Hematopoietic multipotent progenitor cell treated with erythropoietin and hydrocortisone succinate and interleukin-3 and kit ligand, for 8 days (in vitro differentiated cells): ENCODE results near the gene CAMK2A.

Source experiments
- DNase-seq: peaks from one replicate; pipeline ENCODE4 v3.0.0-alpha.2; 2015

The CAMK2A gene

GRCh38 chr5:150298701-150299451 is 9.3 kb upstream of the CAMK2A start:
- DNase-seq, result no peak

DNA sequence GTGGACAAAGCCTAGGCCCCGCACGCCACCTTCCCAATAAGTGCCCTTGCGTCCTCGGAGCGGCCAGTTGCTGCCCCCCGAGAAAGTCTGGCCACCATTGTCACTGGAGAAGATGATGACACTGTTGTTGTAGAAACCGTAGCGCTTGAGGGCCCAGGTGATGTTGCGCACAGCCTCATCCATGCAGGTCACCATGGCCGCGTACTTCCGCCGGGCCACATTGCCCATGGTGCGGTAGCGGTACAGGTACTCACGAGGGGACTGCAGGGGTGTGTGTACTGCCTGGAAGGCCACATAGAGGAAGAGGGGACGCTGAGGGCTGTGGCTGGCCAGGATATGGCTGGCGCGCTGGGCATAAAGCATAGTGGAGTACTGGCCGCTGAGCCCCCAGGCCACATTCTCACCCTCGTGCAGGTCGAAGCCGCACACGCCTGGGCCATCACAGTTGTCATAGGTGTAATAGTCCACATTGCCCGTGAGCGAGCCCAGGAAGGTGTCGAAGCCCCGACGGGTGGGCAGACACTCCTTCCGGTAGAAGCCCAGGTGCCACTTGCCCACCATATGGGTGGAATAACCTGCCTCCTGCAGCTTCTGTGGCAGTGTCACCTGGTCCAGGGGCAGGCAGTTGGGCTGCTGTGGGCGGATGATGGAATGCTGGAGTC is 8.5 kb upstream of the CAMK2A start:
- DNase-seq, result no peak

DNA sequence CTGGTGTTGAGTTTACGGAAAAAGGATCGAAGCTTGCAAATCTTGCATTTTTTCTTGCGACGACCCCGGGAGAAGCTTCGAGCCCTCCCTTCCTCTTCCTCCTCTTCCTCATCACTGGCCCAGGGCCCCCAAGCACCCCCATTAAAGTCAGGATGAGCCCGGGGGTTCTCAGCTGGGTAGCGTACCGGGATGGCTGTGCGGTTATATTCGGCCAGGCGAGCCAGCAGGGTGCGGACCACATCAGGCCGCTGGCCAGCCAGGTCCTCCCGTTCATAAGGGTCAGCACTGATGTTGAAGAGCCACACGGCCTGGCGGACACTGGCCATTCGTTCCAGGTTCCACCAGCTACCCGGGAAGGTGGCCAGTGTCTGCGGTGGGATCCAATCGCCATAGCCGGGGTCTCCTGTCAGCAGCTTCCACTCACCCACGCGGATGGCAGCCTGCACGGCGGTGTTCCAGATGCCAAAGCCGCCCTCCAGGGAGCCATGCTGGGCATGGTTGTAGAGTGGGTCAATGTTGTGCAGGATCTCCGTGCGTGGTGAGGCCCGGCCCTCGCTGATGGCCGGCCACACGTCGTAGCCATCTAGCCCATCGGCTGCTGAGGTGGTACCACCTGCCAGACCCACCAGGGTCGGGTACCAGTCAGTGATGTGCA is 7.8 kb upstream of the CAMK2A start:
- DNase-seq, result no peak

- DNase-seq, result no peak
Measured at GRCh38 chr5:150296496-150296895, 6.9 kb upstream of the CAMK2A start.

GRCh38 chr5:150295741-150296486 is 6.3 kb upstream of the CAMK2A start:
- no peak for DNase-seq

GRCh38 chr5:150295172-150295634 is 5.6 kb upstream of the CAMK2A start:
- DNase-seq, result peak; percentile 5

- DNase-seq, result no peak
Measured at GRCh38 chr5:150294551-150295071, 5.0 kb upstream of the CAMK2A start.

GRCh38 chr5:150293091-150293941 is 3.7 kb upstream of the CAMK2A start:
- peak; percentile 69 for DNase-seq

GRCh38 chr5:150291388-150292385 is 2.1 kb upstream of the CAMK2A start:
- DNase-seq, result no peak

- no peak for DNase-seq
Measured at GRCh38 chr5:150288791-150289190, 782 bp downstream of the CAMK2A start.

GRCh38 chr5:150288361-150288760 is 1.2 kb downstream of the CAMK2A start:
- no peak for DNase-seq

GRCh38 chr5:150286820-150287219 is 2.8 kb downstream of the CAMK2A start:
- DNase-seq, result peak; percentile 41

DNA sequence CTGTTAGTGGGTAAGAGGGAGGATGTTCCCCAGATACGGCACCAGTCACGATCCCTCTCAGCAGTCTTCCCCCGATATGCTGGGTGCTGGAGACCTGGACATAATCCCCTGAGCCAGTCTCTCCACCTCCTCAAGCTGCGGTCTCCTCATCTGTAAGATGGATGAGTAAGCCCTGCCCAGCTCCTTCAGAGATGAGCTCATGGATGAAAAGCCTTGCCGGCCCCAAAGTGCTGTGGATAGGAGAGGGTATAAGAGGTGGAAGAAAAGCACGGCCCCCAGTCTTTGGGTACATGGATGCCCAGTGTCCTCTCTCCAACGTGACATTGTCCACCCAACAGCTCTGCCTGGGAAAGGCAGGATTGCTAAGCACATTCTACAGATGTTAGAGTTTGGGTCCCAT is 4.5 kb downstream of the CAMK2A start:
- no peak for DNase-seq

DNA sequence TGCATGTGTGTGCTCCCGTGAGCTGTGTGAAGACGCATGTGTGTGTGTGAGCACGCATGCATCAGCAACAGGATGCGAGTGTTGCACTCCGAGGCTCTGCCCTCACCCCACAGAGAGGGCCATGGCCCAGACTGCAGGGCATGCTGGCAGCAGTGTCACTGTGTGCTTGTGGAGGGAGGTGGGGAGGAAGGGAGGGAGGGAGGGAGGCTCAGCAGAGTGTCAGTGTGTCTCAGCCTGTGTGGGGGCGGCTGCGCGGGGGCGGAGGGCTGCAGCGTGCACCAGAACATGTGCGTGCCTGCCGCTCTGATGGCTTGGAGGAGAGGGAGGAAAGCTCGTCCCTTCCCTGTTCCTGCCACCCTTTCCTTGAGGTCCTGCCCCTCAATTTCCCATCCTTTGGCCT is 5.3 kb downstream of the CAMK2A start:
- no peak for DNase-seq

DNA sequence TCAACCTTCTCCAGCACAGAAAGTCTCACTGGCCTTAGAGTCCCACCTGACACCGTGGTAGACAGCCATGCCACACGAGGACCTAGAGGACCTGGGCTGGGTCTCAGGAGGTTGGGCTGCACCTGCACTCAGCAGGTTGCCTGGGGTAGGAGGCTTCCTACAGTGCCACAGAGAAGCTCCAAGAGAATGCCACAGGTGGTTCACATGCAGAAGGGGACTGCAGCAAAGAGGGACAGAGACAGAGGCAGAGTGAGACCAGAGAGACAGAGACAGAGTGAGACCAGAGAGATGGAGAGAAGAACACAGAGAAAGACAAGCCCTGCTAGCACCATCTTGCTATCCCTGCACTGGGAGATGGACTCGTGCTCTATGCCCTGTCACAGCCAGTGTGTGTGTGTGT is 5.7 kb downstream of the CAMK2A start:
- DNase-seq, result no peak

- no peak for DNase-seq
Measured at GRCh38 chr5:150281987-150282386, 7.6 kb downstream of the CAMK2A start.

GRCh38 chr5:150279330-150280020 is 10.1 kb downstream of the CAMK2A start:
- DNase-seq, result no peak

- DNase-seq, result no peak
Measured at GRCh38 chr5:150278916-150279315, 10.7 kb downstream of the CAMK2A start.

DNA sequence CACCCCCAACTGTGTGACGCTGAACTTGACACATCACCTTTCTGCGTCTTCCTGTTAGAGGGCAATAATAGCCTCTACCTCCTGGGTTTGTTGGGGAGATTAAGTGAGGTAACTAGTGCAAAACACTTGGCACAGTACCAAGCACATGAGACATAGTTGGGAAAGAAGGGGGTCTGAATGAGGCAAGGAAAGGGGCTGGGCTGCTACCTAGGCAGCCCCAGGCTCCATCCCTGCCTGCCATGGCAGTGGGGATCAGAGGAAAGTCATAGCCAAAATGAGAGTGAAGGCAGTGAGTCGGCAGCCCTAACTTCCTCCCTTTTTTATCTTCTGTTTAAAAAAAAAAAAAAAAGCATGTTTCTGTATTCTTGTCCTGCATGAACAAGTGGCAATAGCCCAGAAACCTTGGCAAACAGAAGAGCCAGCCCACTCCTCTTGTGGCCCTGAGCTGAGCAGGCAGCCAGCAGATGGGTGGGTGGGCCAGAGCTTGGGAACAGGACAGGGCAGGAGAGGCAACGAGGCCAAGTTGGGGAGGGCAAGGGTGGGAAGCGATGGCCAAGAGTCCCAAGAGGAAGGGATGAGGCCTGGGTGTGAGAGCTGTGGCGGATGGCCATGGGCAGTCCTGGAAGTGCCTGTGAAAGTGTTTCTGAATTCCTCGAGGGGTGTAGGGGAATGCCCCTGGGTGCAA is 11.4 kb downstream of the CAMK2A start:
- DNase-seq, result no peak
